ENCODE measurements around the gene DMXL2. TPM values are rescaled to one million over a fixed set of nuclear protein-coding genes. Genes with fewer than 3 reads are reported as not detected.
"Not testable (repeated sequence)": the region's sequence is repeated elsewhere in the genome, so short reads cannot be mapped to it uniquely, and the experiment has no call there.

DMXL2 gene
- total and polyA plus RNA-seq, 4 donors, result 70.4 to 170 (median 106) TPM

DNA sequence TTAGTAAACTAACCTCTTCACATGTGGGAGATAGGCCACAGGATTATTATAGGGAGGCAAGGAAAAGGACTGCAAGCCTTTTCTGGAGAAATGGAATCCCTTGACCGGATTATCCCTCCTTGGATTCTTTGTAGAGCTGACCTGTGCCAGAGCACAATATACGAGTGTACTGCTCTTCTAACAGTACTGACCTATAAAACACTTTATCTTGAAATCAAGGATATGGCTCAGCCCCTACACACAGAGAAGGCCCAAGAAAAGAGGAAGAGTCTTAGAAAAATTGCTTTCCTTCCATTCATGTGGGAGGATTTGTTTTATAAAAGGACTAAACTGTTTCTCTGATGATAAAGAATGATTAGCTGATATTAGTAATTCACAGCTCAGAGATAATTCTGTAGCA is 42.2 kb downstream of the DMXL2 start:
- no peak overlapping the region for H3K4me3 ChIP-seq (ENCODE audit: low read depth, low read length)
- no peaks in the 10 kb centered on the region for H3K4me1 ChIP-seq (ENCODE audit: control insufficient read depth, insufficient read depth, low read length)
- DNase-seq (ENCODE audit: low read depth in 4 of 6, low spot score in 6 of 6), result no peak
- no peaks in the 10 kb centered on the region for H3K36me3 ChIP-seq (ENCODE audit: control insufficient read depth, insufficient read depth, low read length)
- H3K27ac ChIP-seq (ENCODE audit: low read depth, low read length), result no peak overlapping the region
- no CpG with 5 or more reads among the region's 2 CpGs for WGBS (ENCODE audit: insufficient coverage)
- no peaks in the 10 kb centered on the region for H3K27me3 ChIP-seq (ENCODE audit: control insufficient read depth, insufficient read depth, low read length)
- H3K9me3 ChIP-seq (ENCODE audit: control insufficient read depth, insufficient read depth, low read length), result peaks cover 3% of the 10 kb centered on the region

DNA sequence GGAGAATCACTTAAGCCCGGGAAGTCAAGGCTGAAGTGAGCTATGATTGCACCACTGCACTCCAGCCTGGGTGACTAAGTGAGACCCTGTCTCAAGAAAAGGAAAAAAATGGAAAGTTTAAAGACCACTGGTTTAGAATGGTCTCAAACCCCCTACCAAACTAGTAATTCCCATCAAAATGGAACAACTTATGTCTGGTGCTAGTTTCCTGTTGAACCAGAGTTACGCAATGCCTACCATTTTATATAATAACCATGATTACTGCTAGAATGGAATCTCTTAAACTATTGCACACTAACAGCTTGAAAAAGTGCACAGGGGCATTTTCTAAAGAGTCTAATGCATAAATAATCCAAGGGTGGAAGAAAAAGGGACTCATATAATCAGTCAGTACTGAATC is 43.6 kb downstream of the DMXL2 start:
- no CpG with 5 or more reads among the region's 2 CpGs for whole genome bisulfite sequencing (ENCODE audit: insufficient coverage)
- no peak for DNase-seq (ENCODE audit: low read depth in 4 of 6, low spot score in 6 of 6)
- H3K4me3 ChIP-seq (ENCODE audit: low read depth, low read length), result no peak overlapping the region

DNA sequence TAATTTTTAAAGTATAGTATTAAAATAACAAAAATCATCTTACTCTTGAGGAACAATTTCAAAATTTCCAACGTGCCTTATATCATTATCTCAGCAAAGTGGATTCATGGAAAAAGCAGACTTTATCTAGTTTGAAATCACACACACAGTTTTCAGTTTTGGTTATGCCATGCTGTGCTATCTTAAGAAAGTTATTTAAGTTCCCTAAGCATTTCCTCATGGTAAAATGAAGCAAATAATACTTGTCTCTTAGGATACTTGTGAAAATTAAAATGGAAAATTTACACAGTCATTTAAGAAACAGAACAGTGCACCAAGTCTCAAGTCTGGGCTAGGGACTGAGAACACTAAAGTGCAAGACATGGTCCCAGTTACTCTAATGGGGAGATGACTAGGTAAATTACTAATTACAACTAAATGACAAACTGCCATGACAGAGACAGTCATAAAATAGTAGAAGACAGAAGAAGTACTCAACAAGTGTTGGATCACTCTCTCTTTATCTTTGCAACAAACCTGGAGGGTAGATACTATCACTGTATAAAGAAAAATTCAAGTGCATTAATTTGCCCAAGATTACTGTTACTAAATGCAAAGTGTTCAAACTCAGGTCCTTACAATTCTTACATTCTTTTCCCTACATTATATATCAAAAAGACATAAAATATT is 44.8 kb downstream of the DMXL2 start:
- no peak overlapping the region for H3K4me3 ChIP-seq (ENCODE audit: low read depth, low read length)
- peaks cover 3% of the 10 kb centered on the region for H3K9me3 ChIP-seq (ENCODE audit: control insufficient read depth, insufficient read depth, low read length)
- no peak overlapping the region for H3K27ac ChIP-seq (ENCODE audit: low read depth, low read length)
- H3K36me3 ChIP-seq (ENCODE audit: control insufficient read depth, insufficient read depth, low read length), result no peaks in the 10 kb centered on the region
- H3K4me1 ChIP-seq (ENCODE audit: control insufficient read depth, insufficient read depth, low read length), result no peaks in the 10 kb centered on the region
- no CpG with 5 or more reads among the region's 1 CpG for WGBS (ENCODE audit: insufficient coverage)
- no peak for DNase-seq (ENCODE audit: low read depth in 4 of 6, low spot score in 6 of 6)
- no peaks in the 10 kb centered on the region for H3K27me3 ChIP-seq (ENCODE audit: control insufficient read depth, insufficient read depth, low read length)

More for the DNA sequence above, 43.6 kb downstream of the DMXL2 start:
- Histone ChIP-seq H3K9me3 (ENCODE audit: control insufficient read depth, insufficient read depth, low read length) (peaks cover 3% of the 10 kb centered on the region), H3K36me3 (ENCODE audit: control insufficient read depth, insufficient read depth, low read length) (no peaks in the 10 kb centered on the region), H3K4me1 (ENCODE audit: control insufficient read depth, insufficient read depth, low read length) (no peaks in the 10 kb centered on the region), H3K27me3 (ENCODE audit: control insufficient read depth, insufficient read depth, low read length) (no peaks in the 10 kb centered on the region), H3K27ac (ENCODE audit: low read depth, low read length) (no peak overlapping the region)

DNA sequence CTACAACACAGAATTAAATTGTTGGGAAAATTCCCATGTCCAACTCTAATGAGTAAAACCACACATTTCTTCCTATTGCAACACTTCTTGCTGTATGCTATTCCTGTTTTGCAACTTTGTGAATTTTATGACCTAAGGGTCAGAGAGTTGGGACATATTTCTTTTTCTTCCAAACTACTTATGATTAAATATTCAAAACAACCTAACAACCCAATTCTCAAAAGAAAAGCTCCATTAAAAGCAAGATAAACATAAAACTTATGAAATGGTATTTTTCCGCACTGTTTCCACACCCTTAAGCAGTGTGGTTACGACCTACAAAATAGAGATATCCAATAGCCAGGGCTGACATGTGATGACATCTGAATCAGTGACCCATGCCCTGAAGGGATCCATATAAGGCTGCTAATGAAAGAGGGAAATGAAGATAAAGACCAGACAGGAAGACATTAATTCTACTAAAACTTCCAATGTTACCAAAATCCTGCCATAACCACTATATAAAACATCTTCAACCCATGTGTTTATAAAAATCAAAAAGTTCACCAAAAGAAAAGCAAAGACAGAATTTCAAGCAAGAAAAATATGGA is 45.6 kb downstream of the DMXL2 start:
- WGBS (ENCODE audit: insufficient coverage), result no CpG with 5 or more reads among the region's 2 CpGs

DNA sequence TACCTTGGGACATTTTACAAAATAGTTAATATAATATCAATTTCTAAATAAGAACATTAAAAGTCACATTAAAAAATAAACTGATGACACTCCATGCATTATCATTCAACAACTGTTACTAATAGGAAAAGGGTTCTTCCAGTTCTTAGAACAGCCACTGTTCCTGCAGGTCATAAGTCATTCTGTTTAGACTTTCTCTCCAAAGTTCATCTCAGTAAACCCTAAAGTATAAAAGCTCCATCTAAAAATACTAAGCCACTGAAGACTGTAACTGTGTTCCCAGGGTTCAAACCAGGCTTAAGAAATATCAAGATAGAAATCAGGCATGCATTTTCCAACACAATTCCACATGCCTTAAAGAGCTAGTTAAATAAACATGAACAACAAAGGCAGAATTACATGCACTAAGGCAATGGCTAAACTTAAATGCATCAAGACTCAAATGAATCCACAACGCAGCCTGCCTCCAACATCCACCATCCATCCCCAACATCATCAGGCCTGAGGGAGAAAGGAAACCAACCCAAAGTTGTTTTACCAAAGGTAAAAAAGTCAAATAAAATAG is 46.2 kb downstream of the DMXL2 start:
- WGBS (ENCODE audit: insufficient coverage), result no CpG with 5 or more reads among the region's 1 CpG
- H3K4me3 ChIP-seq (ENCODE audit: low read depth, low read length), result no peak overlapping the region
- H3K36me3 ChIP-seq (ENCODE audit: control insufficient read depth, insufficient read depth, low read length), result no peaks in the 10 kb centered on the region
- no peaks in the 10 kb centered on the region for H3K27me3 ChIP-seq (ENCODE audit: control insufficient read depth, insufficient read depth, low read length)
- no peak for DNase-seq (ENCODE audit: low read depth in 4 of 6, low spot score in 6 of 6)
- H3K9me3 ChIP-seq (ENCODE audit: control insufficient read depth, insufficient read depth, low read length), result no peaks in the 10 kb centered on the region
- H3K4me1 ChIP-seq (ENCODE audit: control insufficient read depth, insufficient read depth, low read length), result no peaks in the 10 kb centered on the region
- no peak overlapping the region for H3K27ac ChIP-seq (ENCODE audit: low read depth, low read length)

More for the DNA sequence above, 45.6 kb downstream of the DMXL2 start:
- Histone ChIP-seq H3K4me3 (ENCODE audit: low read depth, low read length) (no peak overlapping the region), H3K36me3 (ENCODE audit: control insufficient read depth, insufficient read depth, low read length) (no peaks in the 10 kb centered on the region), H3K9me3 (ENCODE audit: control insufficient read depth, insufficient read depth, low read length) (peaks cover 2% of the 10 kb centered on the region), H3K27ac (ENCODE audit: low read depth, low read length) (no peak overlapping the region), H3K27me3 (ENCODE audit: control insufficient read depth, insufficient read depth, low read length) (no peaks in the 10 kb centered on the region), H3K4me1 (ENCODE audit: control insufficient read depth, insufficient read depth, low read length) (no peaks in the 10 kb centered on the region)
- no peak for DNase-seq (ENCODE audit: low read depth in 4 of 6, low spot score in 6 of 6)

DNA sequence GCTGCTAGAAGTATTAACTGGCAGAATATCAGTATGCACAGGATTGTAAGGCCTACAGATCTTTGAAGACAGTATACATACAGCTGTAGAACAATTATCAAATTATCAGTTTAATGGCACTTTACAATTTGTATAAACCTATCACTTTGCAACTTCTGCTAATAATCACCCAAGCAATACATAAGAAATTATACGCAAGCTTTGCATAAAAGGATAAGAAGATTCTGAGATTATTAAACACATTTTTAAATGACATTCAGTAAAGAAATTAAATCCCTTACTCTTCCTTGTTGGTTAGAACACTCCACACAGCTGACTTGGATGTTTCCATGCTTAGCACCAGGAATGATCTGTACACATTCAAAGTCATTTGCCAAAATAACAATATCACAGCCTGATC is 46.8 kb downstream of the DMXL2 start:
- H3K27me3 ChIP-seq (ENCODE audit: control insufficient read depth, insufficient read depth, low read length), result no peaks in the 10 kb centered on the region
- no peaks in the 10 kb centered on the region for H3K9me3 ChIP-seq (ENCODE audit: control insufficient read depth, insufficient read depth, low read length)
- H3K36me3 ChIP-seq (ENCODE audit: control insufficient read depth, insufficient read depth, low read length), result no peaks in the 10 kb centered on the region
- no CpG with 5 or more reads among the region's 1 CpG for WGBS (ENCODE audit: insufficient coverage)
- no peak for DNase-seq (ENCODE audit: low read depth in 4 of 6, low spot score in 6 of 6)
- no peaks in the 10 kb centered on the region for H3K4me1 ChIP-seq (ENCODE audit: control insufficient read depth, insufficient read depth, low read length)
- H3K4me3 ChIP-seq (ENCODE audit: low read depth, low read length), result no peak overlapping the region
- H3K27ac ChIP-seq (ENCODE audit: low read depth, low read length), result no peak overlapping the region

DNA sequence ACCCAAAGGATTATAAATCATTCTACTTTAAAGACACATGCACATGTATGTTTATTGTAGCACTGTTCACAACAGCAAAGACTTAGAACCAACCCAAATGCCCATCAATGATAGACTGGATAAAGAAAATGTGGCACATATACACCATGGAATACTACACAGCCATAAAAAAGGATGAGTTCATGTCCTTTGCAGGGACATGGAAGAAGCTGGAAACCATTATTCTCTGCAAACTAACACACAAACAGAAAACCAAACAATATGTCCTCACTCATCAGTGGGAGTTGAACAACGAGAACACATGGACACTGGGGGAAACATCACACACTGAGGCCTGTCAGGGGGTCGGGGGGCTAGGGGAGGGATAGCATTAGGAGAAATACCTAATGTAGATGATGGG is 49.2 kb downstream of the DMXL2 start:
- not testable (repeated sequence) for H3K4me3 ChIP-seq (ENCODE audit: low read depth, low read length); H3K27ac ChIP-seq (ENCODE audit: low read depth, low read length); H3K27me3 ChIP-seq (ENCODE audit: control insufficient read depth, insufficient read depth, low read length); H3K36me3 ChIP-seq (ENCODE audit: control insufficient read depth, insufficient read depth, low read length); H3K4me1 ChIP-seq (ENCODE audit: control insufficient read depth, insufficient read depth, low read length); DNase-seq (ENCODE audit: low read depth in 4 of 6, low spot score in 6 of 6); H3K9me3 ChIP-seq (ENCODE audit: control insufficient read depth, insufficient read depth, low read length)
- no CpG with 5 or more reads among the region's 2 CpGs for WGBS (ENCODE audit: insufficient coverage)

DNA sequence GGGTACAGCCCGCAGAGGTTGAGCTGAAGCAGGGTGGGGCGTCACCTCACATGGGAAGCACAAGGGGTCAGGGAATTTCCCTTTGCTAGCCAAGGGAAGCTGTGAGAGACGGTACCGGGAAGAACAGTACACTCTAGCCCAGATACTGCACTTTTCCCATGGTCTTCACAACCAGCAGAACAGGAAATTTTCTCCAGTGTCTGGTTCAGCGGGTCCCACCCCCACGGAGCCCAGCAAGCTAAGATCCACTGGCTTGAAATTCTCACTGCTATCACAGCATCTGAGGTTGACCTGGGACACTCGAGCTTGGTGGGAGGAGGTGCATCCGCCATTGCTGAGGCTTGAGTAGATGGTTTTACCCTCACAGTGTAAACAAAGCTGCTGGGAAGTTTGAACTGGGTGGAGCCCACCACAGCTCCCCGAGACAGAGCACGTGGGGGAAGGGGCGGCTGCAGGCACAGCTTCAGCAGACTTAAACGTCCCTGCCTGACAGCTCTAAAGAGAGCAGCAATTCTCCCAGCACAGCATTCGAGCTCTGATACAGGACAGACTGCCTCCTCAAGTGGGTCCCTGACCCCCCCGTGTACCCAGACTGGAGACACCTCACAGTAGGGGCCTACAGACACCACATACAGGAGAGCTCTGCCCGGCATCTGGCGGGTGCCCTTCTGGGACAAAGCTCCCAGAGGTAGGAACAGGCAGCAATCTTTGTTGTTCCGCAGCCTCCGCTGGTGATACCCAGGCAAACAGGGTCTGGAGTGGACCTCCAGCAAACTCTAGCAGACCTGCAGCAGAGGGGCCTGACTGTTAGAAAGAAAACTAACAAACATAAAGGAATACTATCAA is 53.4 kb downstream of the DMXL2 start:
- not testable (repeated sequence) for DNase-seq (ENCODE audit: low read depth in 4 of 6, low spot score in 6 of 6)

DNA sequence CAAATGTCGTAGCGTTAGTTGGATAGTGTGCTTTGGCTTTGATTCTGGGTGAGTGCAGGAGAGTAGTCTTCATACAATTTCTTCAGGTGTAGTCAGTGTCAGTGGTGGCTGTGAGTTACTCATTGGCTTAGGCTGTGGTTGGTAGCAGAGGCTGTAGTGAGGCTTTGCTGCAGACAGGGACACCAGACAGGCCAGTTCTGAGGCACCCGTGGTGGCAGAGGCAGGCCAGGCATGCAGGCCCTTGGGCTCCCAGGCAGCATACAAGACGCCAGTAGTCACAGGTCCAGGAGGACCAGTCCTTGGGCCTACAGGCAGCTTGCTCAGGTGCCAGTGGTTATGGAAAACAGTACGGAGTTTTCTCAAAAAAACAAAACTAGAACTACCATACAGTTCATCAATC is 61.3 kb downstream of the DMXL2 start:
- Histone ChIP-seq H3K27me3 (ENCODE audit: control insufficient read depth, insufficient read depth, low read length) (no peaks in the 10 kb centered on the region), H3K36me3 (ENCODE audit: control insufficient read depth, insufficient read depth, low read length) (peaks cover 6% of the 10 kb centered on the region), H3K9me3 (ENCODE audit: control insufficient read depth, insufficient read depth, low read length) (no peaks in the 10 kb centered on the region), H3K4me3 (ENCODE audit: low read depth, low read length) (no peak overlapping the region), H3K4me1 (ENCODE audit: control insufficient read depth, insufficient read depth, low read length) (no peaks in the 10 kb centered on the region), H3K27ac (ENCODE audit: low read depth, low read length) (no peak overlapping the region)
- no peak for DNase-seq (ENCODE audit: low read depth in 4 of 6, low spot score in 6 of 6)
- 81% methylated on average over 4 of the region's 5 CpGs for WGBS (ENCODE audit: insufficient coverage)

More for the DNA sequence above, 53.4 kb downstream of the DMXL2 start:
- H3K36me3 ChIP-seq (ENCODE audit: control insufficient read depth, insufficient read depth, low read length); H3K4me3 ChIP-seq (ENCODE audit: low read depth, low read length); H3K9me3 ChIP-seq (ENCODE audit: control insufficient read depth, insufficient read depth, low read length); H3K27me3 ChIP-seq (ENCODE audit: control insufficient read depth, insufficient read depth, low read length); H3K4me1 ChIP-seq (ENCODE audit: control insufficient read depth, insufficient read depth, low read length); H3K27ac ChIP-seq (ENCODE audit: low read depth, low read length): not testable (repeated sequence)
- whole genome bisulfite sequencing (ENCODE audit: insufficient coverage), result 71% methylated on average over 16 of the region's 18 CpGs
